ENCODE results near the gene RPH3AL.

Gene RPH3AL

DNA sequence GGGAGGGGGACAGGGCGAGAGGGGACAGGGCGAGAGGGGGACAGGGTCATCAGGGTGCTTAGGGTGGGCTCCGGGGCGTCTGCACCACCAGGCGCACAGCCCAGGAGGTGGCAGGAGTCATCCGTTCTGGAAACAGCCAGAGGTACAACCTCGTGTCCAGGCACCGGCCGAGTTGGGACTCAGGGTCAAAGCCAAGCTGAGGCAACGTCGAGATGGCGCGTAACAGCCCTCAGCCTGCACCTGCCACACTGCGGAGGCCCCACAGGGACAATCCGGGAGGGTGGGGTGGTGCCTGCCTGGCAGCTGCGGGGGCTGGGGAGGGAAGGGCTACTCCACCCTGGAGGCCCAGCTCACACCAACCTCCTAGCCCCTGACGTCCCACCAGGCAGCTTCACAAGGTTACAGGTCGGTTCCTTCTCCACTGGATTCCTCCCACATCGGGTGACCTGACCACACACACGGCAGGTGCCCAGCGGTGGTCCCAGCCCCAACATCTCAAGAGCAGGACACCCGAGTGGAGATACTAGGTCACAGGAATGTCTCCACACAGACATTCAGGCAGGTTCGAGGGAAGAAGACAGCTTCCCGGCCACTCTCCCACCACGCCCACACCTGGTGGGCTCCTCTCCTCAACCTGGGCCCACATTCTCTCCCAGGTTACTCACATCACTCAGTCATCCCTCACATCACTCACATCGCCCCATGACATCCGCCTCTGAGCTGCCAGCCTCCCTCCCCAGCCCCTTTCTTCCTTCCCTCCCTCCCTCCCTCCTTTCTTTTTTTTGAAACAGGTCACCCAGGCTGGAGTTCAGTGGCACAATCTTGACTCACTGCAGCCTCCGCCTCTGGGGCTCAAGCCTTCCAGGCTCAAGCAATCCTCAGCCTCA lies 47.3 kb downstream of the RPH3AL start:
- no peak for DNase-seq (ENCODE audit: low spot score)
- TF ChIP-seq, protein P1, sequence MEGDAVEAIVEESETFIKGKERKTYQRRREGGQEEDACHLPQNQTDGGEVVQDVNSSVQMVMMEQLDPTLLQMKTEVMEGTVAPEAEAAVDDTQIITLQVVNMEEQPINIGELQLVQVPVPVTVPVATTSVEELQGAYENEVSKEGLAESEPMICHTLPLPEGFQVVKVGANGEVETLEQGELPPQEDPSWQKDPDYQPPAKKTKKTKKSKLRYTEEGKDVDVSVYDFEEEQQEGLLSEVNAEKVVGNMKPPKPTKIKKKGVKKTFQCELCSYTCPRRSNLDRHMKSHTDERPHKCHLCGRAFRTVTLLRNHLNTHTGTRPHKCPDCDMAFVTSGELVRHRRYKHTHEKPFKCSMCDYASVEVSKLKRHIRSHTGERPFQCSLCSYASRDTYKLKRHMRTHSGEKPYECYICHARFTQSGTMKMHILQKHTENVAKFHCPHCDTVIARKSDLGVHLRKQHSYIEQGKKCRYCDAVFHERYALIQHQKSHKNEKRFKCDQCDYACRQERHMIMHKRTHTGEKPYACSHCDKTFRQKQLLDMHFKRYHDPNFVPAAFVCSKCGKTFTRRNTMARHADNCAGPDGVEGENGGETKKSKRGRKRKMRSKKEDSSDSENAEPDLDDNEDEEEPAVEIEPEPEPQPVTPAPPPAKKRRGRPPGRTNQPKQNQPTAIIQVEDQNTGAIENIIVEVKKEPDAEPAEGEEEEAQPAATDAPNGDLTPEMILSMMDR (IDR thresholded peaks at IDR 0.05; ENCODE audit: extremely low read depth, missing control alignments) = no peak

DNA sequence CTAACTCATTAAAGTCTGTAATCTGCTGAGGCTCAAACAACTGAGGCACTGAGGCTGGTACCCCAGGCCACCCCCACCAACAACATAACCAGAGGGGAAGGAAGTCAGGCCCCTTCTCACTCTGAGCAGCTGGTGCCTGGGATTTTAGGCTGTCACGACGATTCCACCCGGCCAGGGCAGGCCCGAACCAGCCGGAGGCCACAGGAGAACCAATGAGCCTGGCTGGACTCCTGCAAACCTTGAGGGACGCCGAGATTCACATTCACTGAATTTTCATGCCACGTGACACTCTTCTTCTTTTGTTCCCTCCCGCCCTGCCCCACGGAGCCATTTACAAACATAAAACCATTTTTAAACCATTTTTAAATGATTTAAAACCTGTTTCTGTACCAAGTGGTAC lies 48.1 kb downstream of the RPH3AL start:
- TF ChIP-seq, protein P1 (IDR thresholded peaks at IDR 0.05; ENCODE audit: extremely low read depth, missing control alignments) = no peak
- DNase-seq (ENCODE audit: low spot score) = no peak

DNA sequence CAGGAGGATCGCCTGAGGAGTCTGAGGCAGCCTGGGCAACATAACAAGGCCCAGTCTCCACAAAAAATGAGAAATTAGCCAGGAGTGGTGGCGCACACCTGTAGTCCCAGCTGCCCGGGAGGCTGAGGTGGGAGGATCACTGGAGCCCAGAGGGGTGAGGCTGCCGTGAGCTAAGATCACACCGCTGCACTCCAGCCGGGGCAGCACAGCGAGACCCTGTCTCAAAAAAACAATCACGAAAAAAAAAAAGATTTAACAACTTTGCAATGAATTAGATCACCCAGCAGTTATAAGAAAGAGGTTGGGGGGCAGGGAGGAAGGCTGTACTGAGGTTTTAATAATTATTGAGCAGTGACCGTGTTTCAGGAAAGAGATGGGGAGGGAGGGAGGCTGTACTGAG lies 49.4 kb downstream of the RPH3AL start:
- no peak for DNase-seq (ENCODE audit: low spot score)
- TF ChIP-seq, protein P1 (IDR thresholded peaks at IDR 0.05; ENCODE audit: extremely low read depth, missing control alignments) = no peak

DNA sequence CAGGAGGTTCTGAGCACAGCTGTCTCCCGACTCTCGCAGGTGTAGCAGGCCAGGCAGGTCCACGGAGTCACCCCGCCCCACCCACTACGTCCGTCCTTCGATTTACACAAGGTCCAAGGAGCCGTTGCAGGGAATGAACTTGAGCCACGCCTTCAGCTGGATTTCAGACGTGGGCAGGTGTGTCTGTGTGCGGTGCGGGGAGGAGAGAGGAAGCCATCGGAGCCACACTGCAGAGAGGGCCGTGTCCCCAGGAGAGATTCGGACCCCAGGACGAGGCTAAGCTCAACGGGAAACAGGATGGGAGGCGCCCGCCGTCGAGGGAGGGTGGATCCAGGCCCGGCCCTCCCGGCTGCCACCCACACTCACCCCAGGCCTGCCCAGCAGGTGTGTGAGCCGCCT lies 50.3 kb downstream of the RPH3AL start:
- TF ChIP-seq, protein P1 (IDR thresholded peaks at IDR 0.05; ENCODE audit: extremely low read depth, missing control alignments) = no peak
- no peak for DNase-seq (ENCODE audit: low spot score)

DNA sequence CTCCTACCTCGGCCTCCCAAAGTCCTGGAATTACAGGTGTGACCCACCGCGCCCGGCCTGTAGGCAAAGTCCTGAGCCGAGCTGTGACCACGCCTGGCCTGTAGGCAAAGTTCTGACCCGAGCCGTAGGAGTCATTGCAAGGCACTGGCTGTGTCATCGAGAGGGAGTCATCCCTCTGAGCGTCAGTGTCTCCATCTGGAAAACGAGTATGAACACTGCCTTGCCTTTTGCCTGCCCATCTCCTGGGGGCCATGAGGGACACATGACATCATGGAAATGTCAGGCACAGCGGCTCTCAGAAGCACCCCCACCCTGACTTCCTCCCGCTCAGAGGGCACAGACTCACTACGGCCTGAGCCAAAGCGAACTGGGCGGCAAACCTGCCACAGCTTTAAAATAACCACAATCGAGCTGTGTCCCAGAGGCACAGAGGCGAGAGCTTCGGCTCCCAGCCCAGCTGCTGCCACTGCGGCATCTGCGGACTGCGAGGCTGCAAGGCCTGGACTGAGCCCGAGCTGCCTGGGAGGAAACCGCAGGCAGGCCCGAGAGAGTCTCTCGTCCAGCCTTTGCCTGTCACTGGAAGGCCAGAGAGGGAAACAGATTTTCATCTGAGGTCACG lies 50.8 kb downstream of the RPH3AL start:
- TF ChIP-seq, protein P1 (IDR thresholded peaks at IDR 0.05; ENCODE audit: extremely low read depth, missing control alignments) = no peak
- DNase-seq (ENCODE audit: low spot score) = no peak

DNA sequence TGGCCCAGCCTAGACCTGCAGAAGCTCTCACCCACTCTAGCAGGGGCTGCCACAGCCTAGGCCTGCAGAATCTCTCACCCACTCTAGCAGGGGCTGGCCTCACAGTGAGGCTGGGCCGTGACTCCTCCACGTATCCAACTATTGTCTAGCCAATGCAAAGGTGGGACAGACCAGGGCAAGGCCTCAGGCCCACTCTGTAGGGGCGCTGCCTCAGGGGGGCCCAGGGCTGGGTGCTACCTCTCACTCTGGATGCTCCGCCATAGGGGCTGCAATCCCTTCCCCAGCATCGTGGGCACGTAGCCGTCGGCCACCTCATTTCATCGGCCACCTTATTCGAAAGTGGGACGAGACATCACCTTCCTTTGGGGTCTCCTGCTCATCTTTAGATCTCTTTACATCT lies 51.7 kb downstream of the RPH3AL start:
- TF ChIP-seq, protein P1 (IDR thresholded peaks at IDR 0.05; ENCODE audit: extremely low read depth, missing control alignments) = no peak
- DNase-seq (ENCODE audit: low spot score) = no peak

DNA sequence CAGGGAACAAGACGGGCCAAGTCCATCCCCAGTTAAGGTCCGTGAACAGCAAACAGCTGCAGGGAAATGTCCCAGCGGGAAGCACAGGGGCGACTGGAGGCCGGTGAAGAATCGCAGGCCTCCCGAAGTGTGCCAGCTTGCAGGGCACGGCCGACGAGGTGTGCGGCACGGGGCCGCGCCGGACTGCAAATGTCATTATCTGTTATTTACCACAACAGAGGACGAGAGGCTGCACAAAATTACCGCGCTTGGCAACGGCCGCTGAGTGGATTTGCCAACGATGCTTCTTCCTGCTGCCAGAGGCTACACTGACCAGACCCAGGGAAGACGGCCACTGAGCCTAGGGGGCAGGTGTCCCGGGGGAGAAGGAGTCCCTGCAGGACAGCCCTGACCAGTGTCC lies 53.1 kb downstream of the RPH3AL start:
- TF ChIP-seq, protein P1 (IDR thresholded peaks at IDR 0.05; ENCODE audit: extremely low read depth, missing control alignments) = no peak
- DNase-seq (ENCODE audit: low spot score) = no peak

All from GM20000 (cell line).